NT2/D1 (cell line): ENCODE measurements around the gene ADAMTS4.

Experiments used
- YY1 ChIP-seq: IDR thresholded peaks from 2 replicates; pipeline ENCODE4 v1.6.1; 2011; ENCODE audit not compliant: insufficient read length, insufficient read depth
- ZNF274 ChIP-seq: IDR thresholded peaks from 2 replicates; pipeline ENCODE4 v1.6.1; 2011; ENCODE audit warnings: mild to moderate bottlenecking, low read depth, low read length

- TF ChIP-seq ZNF274 (no peak), YY1 (no peak)
Observed at GRCh38 chr1:161173711-161174110, 25.1 kb downstream of the ADAMTS4 start.
